WERI-Rb-1 (cell line): ENCODE results near the gene CNGA1.

Experiments
- DNase-seq: peaks from one replicate; pipeline ENCODE4 v3.0.0-alpha.2; 2020
- H3K27ac ChIP-seq: fragments of 250-450 bp; sonication (Bioruptor Pico); 2 replicates; pipeline ENCODE4 v1.5.1; 2020; ENCODE audit warnings: mild to moderate bottlenecking, moderate library complexity
- H3K27me3 ChIP-seq: fragments of 250-450 bp; sonication (Bioruptor Pico); 2 replicates; pipeline ENCODE4 v1.5.1; 2021; ENCODE audit warnings: mild to moderate bottlenecking, low read depth, moderate library complexity; ENCODE audit not compliant: insufficient read depth, severe bottlenecking
- H3K36me3 ChIP-seq: fragments of 250-450 bp; sonication (Bioruptor Pico); 2 replicates; pipeline ENCODE4 v1.5.1; 2020; ENCODE audit warnings: mild to moderate bottlenecking, moderate library complexity
- H3K4me3 ChIP-seq: 2 replicates; pipeline ENCODE4 v1.5.1; 2011; ENCODE audit warnings: low read depth, mild to moderate bottlenecking, control low read depth, low read length
- H3K9me3 ChIP-seq: fragments of 250-450 bp; sonication (Bioruptor Pico); 2 replicates; pipeline ENCODE4 v1.5.1; 2021; ENCODE audit warnings: mild to moderate bottlenecking, moderate library complexity; ENCODE audit not compliant: severe bottlenecking
- CTCF ChIP-seq: IDR thresholded peaks from 2 replicates; pipeline ENCODE4 v1.5.1; 2011; ENCODE audit warnings: low read depth, mild to moderate bottlenecking, control low read depth, inconsistent platforms, low read length

CNGA1 gene

GRCh38 chr4:48042979-48043461, 26.5 kb upstream of the CNGA1 start:
- no peak for DNase-seq
- H3K4me3 ChIP-seq, result no peak overlapping the region
- no peaks in the 10 kb centered on the region for H3K9me3 ChIP-seq
- no peak for TF ChIP-seq CTCF
- H3K36me3 ChIP-seq, result no peaks in the 10 kb centered on the region
- H3K27ac ChIP-seq, result no peak overlapping the region
- H3K27me3 ChIP-seq, result no peaks in the 10 kb centered on the region

- Histone ChIP-seq H3K27ac (no peak overlapping the region), H3K36me3 (no peaks in the 10 kb centered on the region), H3K4me3 (no peak overlapping the region), H3K9me3 (no peaks in the 10 kb centered on the region), H3K27me3 (no peaks in the 10 kb centered on the region)
- no peak for DNase-seq
- no peak for TF ChIP-seq CTCF
Observed at GRCh38 chr4:48041535-48042137, 25.2 kb upstream of the CNGA1 start.

- DNase-seq, result no peak
- no peak for TF ChIP-seq CTCF
- no peaks in the 10 kb centered on the region for H3K36me3 ChIP-seq
- no peaks in the 10 kb centered on the region for H3K9me3 ChIP-seq
- no peaks in the 10 kb centered on the region for H3K27me3 ChIP-seq
- no peak overlapping the region for H3K27ac ChIP-seq
- no peak overlapping the region for H3K4me3 ChIP-seq
Observed at GRCh38 chr4:48039561-48039960, 23.1 kb upstream of the CNGA1 start.

- Histone ChIP-seq H3K27ac (no peak overlapping the region), H3K9me3 (no peaks in the 10 kb centered on the region), H3K4me3 (no peak overlapping the region), H3K27me3 (no peaks in the 10 kb centered on the region), H3K36me3 (no peaks in the 10 kb centered on the region)
- no peak for TF ChIP-seq CTCF
- no peak for DNase-seq
Observed at GRCh38 chr4:48038666-48039065, 22.2 kb upstream of the CNGA1 start.

GRCh38 chr4:48037117-48037462, 20.6 kb upstream of the CNGA1 start:
- DNase-seq, result no peak
- H3K27me3 ChIP-seq, result no peaks in the 10 kb centered on the region
- no peak overlapping the region for H3K27ac ChIP-seq
- no peaks in the 10 kb centered on the region for H3K9me3 ChIP-seq
- TF ChIP-seq CTCF, result no peak
- H3K36me3 ChIP-seq, result no peaks in the 10 kb centered on the region
- no peak overlapping the region for H3K4me3 ChIP-seq

- no peak overlapping the region for H3K27ac ChIP-seq
- H3K27me3 ChIP-seq, result no peaks in the 10 kb centered on the region
- no peak for DNase-seq
- H3K4me3 ChIP-seq, result no peak overlapping the region
- H3K36me3 ChIP-seq, result no peaks in the 10 kb centered on the region
- TF ChIP-seq CTCF, result no peak
- H3K9me3 ChIP-seq, result no peaks in the 10 kb centered on the region
Observed at GRCh38 chr4:48035952-48036351, 19.5 kb upstream of the CNGA1 start.
